ENCODE results near the gene RNF168. TPM values are rescaled to one million over a fixed set of nuclear protein-coding genes. Genes with fewer than 3 reads are reported as not detected.
"Not testable (repeated sequence)": the region's sequence is repeated elsewhere in the genome, so short reads cannot be mapped to it uniquely, and the experiment has no call there.

RNF168 gene
- total RNA-seq, 2 donors from 2014 or later = 22.1 to 23.9 TPM

GRCh38 chr3:196492080-196492479 is 11.5 kb downstream of the RNF168 start:
- intact Hi-C loops (cut with DNase I, micrococcal nuclease) = no loop called here

GRCh38 chr3:196489747-196490146 is 13.8 kb downstream of the RNF168 start:
- ATAC-seq = no peak
- DNase-seq = no peak
- intact Hi-C loops (cut with DNase I, micrococcal nuclease) = no loop called here

More at GRCh38 chr3:196492080-196492479, 11.5 kb downstream of the RNF168 start:
- ATAC-seq (no peak), DNase-seq (no peak)

- peak; percentile 52 for ATAC-seq
- DNase-seq = no peak
- intact Hi-C loops (cut with DNase I, micrococcal nuclease) = no loop called here
Observed at GRCh38 chr3:196486263-196486662, 17.3 kb downstream of the RNF168 start.

GRCh38 chr3:196477678-196478077 is 25.9 kb downstream of the RNF168 start:
- ATAC-seq (no peak), DNase-seq (no peak)
- intact Hi-C loops (cut with DNase I, micrococcal nuclease) = no loop called here

GRCh38 chr3:196472286-196472685 is 31.3 kb downstream of the RNF168 start:
- ATAC-seq = no peak
- intact Hi-C loops (cut with DNase I, micrococcal nuclease) = no loop called here
- no peak for DNase-seq

DNA sequence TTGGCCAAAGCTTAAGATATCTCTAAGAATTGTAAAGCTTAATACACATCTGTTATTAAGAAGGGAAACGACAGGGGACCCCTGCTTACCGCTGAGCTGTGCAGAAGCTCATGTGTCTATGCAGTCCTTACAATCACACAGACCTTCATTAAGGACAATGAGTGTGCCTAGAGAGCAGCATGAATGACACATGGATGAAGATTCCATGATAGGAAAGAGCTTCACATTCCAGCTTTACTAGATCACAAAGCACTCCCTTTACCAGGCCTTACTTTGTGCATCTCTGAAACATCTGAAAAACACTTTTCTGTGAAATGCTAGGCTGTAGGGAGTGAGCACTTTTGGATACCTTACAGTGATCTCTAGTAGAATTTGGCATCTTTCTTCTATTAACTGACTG is 32.0 kb downstream of the RNF168 start:
- ATAC-seq (no peak), DNase-seq (no peak)
- intact Hi-C loops (cut with DNase I, micrococcal nuclease) = no loop called here

- DNase-seq; intact Hi-C loops (cut with DNase I, micrococcal nuclease); ATAC-seq: not testable (repeated sequence)
Observed at GRCh38 chr3:196470182-196470581, 33.4 kb downstream of the RNF168 start.

GRCh38 chr3:196463804-196464203 is 39.8 kb downstream of the RNF168 start:
- no peak for ATAC-seq
- intact Hi-C loops (cut with DNase I, micrococcal nuclease) = no loop called here
- no peak for DNase-seq

DNA sequence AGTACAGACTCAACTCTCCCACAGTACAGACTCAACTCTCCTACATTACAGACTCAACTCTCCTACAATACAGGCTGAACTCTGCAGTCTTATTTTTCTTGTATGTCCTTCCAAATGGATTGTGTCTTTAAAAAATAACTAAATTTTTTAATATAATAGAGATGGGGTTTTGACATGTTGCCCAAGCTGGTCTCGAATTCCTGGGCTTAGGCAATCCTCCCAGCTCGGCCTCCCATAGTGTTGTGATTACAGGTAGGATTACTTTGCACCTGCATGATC is 40.2 kb downstream of the RNF168 start:
- no peak for DNase-seq
- intact Hi-C loops (cut with DNase I, micrococcal nuclease) = no loop called here
- ATAC-seq = no peak

DNA sequence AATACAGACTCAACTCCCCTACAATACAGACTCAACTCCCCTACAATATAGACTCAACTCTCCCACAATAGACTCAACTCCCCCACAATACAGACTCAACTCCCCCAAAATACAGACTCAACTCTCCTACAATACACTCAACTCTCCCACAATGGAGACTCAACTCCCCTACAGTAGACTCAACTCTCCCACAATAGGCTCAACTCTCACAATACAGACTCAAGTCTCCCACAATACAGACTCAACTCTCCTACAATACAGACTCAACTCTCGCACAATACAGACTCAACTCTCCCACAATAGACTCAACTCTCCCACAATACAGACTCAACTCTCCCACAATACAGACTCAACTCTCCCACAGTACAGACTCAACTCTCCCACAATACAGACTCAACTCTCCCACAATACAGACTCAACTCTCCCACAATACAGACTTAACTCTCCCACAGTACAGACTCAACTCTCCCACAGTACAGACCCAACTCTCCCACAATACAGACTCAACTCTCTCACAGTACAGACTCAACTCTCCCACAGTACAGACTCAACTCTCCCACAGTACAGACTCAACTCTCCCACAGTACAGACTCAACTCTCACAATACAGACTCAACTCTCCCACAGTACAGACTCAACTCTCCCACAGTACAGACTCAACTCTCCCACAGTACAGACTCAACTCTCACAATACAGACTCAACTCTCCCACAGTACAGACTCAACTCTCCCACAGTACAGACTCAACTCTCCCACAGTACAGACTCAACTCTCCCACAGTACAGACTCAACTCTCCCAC is 40.7 kb downstream of the RNF168 start:
- DNase-seq; intact Hi-C loops (cut with DNase I, micrococcal nuclease); ATAC-seq: not testable (repeated sequence)

DNA sequence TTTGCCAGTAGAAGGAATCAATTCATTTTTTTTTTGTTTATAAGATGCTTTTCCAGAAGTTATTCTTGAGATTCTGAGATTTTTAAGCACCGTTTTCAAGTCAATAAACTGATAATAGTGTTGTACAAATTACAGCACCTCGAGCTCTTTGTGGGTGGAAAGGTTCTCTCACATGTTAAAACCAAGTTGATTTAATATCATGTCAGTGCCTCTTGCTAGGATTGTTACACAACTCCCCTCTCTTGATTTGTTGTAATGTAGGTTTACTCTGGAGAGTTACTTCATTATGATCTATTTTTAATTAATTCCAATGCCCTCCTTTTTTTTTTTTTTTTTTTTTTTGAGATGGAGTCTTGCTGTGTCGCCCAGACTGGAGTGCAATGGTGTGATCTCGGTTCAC is 45.5 kb downstream of the RNF168 start:
- DNase-seq (no peak), ATAC-seq (no peak)
- intact Hi-C loops (cut with DNase I, micrococcal nuclease) = no loop called here

DNA sequence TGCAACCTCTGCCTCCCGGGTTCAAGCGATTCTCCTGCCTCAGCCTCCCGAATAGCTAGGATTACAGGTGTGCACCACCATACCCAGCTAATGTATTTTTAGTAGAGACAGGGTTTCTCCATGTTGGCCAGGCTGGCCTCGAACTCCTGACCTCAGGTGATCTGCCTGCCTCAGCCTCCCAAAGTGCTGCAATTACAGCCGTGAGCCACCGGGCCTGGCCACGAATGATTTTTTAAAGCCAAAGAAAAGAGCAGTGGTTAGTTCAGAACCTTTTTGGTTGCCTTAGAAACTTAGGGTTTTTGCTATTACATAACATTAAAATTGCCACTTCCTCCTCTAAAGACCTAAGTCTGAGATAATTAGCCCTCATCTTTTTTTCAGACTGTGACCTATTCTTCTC is 46.1 kb downstream of the RNF168 start:
- ATAC-seq; DNase-seq; intact Hi-C loops (cut with DNase I, micrococcal nuclease): not testable (repeated sequence)

GRCh38 chr3:196454935-196455334 is 48.6 kb downstream of the RNF168 start:
- DNase-seq = no peak
- intact Hi-C loops (cut with DNase I, micrococcal nuclease) = no loop called here
- no peak for ATAC-seq

GRCh38 chr3:196445391-196445790 is 58.2 kb downstream of the RNF168 start:
- ATAC-seq; DNase-seq; intact Hi-C loops (cut with DNase I, micrococcal nuclease): not testable (repeated sequence)

DNA sequence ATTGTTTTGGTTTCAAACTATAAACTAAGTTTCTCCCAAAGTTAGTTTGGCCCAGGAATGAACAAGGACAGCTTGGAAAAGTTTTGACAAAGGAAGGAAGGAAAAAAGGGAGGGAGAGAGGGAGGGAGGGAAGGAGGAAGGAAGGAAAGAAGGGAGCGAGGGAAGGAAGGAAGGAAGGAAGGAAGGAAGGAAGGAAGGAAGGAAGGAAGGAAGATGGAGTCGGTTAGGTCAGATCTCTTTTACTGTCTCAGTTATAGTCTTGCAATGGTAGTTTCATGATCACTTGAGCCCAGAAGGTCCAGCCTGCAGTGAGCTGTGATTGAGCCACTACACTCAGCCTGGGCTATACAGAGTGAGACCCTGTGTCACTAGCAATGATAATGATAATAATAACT is 59.1 kb downstream of the RNF168 start:
- intact Hi-C loops (cut with DNase I, micrococcal nuclease) = no loop called here
- DNase-seq = no peak
- ATAC-seq = no peak

DNA sequence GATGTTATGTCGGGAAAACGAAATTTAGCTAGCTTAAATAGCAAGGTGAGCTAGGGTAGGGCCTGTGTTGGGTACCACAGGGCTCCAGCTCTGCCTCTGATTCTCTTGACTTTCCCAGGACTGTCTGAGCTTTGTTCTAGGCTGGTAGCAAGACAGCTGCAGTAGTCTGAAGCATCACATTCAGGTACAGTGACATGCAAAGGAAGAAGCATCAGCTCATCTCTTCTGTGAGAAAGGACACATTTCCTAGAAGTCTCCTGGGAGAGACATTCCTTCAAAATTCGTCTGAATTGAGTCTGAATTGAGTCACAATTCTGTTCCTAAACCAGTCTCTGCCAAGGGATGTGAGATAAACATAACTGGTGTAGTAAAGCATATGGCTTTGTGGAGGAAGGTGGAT is 62.9 kb downstream of the RNF168 start:
- no peak for DNase-seq
- intact Hi-C loops (cut with DNase I, micrococcal nuclease) = no loop called here
- no peak for ATAC-seq

DNA sequence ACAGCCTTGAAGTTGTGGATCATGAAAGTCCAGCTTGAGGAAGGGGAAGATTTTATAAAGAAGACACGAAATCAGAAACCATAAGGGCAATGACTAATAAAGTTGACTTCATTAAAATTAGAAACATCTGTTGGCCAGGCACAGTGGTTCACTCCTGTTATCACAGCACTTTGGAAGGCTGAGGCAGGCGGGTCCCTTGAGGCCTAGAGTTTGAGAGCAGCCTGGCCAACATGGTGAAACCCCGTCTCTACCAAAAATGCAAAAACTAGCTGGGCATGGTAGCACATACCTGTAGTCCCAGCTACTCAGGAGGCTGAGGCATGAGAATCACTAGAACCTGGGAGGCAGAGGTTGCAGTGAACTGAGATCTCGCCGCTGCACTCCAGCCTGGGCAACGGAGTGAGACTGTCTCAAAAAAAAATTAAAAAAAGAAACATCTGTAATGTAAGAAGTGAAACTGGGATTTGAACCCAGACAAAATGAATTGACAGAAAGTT is 63.5 kb downstream of the RNF168 start:
- ATAC-seq (no peak), DNase-seq (no peak)
- intact Hi-C loops (cut with DNase I, micrococcal nuclease) = no loop called here

GRCh38 chr3:196432137-196432879 is 71.3 kb downstream of the RNF168 start, which contains the start of gene UBXN7:
UBXN7 (minus strand) TSS chr3:196432427; CDS start chr3:196432399, 28 bp downstream.
- intact Hi-C loops (cut with DNase I, micrococcal nuclease) = no loop called here
- DNase-seq = peak; percentile 92 to 96
- ATAC-seq = peak; percentile 95

DNA sequence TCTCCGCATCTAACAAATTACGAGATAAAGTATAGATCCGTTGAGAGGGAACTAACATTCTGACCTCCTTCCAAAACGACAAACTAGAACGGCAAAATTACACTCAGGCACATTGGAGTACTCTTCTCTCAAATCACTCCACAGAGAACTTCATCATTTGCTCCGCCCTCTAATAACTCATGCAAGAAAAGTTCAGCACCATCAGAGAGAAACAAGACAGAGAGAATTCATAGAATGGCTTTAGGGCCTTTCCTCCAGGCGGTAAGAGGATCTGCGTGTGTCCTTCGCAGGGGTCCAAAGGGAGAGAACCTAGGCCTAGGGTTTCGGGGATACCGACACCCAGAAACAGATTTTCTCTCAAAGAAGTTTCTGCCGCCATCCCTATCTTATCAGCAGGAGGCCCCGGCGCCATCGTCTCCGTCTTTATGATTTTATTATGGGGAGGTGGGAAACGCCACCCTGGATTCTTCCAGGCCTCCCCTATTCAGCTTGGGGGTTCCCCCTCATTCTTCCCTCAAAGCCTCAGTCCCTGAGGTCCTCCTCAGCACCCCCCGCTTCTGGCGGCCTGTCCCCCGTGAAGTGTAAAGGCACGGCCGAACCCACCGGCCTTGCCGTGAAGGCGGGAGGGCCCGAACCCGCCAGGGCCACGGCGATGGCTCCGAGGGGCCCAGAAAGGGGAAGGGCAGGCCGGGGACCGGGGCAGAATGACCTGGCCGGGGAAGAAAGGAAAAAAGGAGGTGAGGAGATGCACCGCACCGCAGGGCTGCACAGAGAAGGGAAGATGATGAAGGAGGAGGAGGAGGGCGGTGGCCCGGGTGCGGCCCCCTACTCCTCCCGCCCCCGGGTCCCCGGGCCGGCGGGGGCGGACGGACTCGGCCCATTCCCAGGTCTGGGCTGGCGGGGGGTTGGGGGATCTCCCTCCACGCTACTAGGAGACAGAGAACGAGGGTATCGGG is 72.1 kb downstream of the RNF168 start:
- ATAC-seq (peak; percentile 38), DNase-seq (peak; percentile 28 to 48)
- intact Hi-C loops (cut with DNase I, micrococcal nuclease) = no loop called here
